H9 (cell line): Measurements from ENCODE around the gene ASH1L. TPM values are rescaled to one million over a fixed set of nuclear protein-coding genes. Genes with fewer than 3 reads are reported as not detected.

Experiments
- DNase-seq: peaks from one replicate; pipeline ENCODE4 v3.0.0-alpha.2; 2017
- H2AFZ ChIP-seq: one replicate; pipeline ENCODE4 v1.6.1; 2013; ENCODE audit warnings: mild to moderate bottlenecking, low read length, control low read depth, moderate library complexity
- H2AK5ac ChIP-seq: 2 replicates; pipeline ENCODE4 v1.6.1; 2013; ENCODE audit warnings: low read length, control low read depth, mixed read lengths; ENCODE audit not compliant: insufficient read length
- H2BK120ac ChIP-seq: one replicate; pipeline ENCODE4 v1.6.1; 2013; ENCODE audit warnings: low read depth, mild to moderate bottlenecking, low read length, control low read depth, inconsistent platforms; ENCODE audit not compliant: poor library complexity, severe bottlenecking
- H2BK12ac ChIP-seq: 2 replicates; pipeline ENCODE4 v1.6.1; 2013; ENCODE audit warnings: low read length, control low read depth, mixed read lengths, low read depth; ENCODE audit not compliant: insufficient read length
- H2BK15ac ChIP-seq: 2 replicates; pipeline ENCODE4 v1.6.1; 2013; ENCODE audit warnings: low read depth, low read length, control low read depth
- H2BK20ac ChIP-seq: one replicate; pipeline ENCODE4 v1.6.1; 2013; ENCODE audit warnings: low read depth, mild to moderate bottlenecking, low read length, control low read depth, inconsistent platforms; ENCODE audit not compliant: poor library complexity, severe bottlenecking
- H2BK5ac ChIP-seq: 2 replicates; pipeline ENCODE4 v1.6.1; 2013; ENCODE audit warnings: low read length, control low read depth, mixed read lengths; ENCODE audit not compliant: insufficient read length
- H3K14ac ChIP-seq: 2 replicates; pipeline ENCODE4 v1.6.1; 2013; ENCODE audit warnings: low read length, control low read depth; ENCODE audit not compliant: insufficient read depth
- H3K18ac ChIP-seq: 2 replicates; pipeline ENCODE4 v1.6.1; 2013; ENCODE audit warnings: low read depth, mild to moderate bottlenecking, mixed read lengths, low read length, control low read depth; ENCODE audit not compliant: insufficient read length
- H3K23ac ChIP-seq: 2 replicates; pipeline ENCODE4 v1.6.1; 2013; ENCODE audit warnings: low read length, control low read depth, mixed read lengths, low read depth; ENCODE audit not compliant: insufficient read length
- H3K23me2 ChIP-seq: 2 replicates; pipeline ENCODE4 v1.6.1; 2013; ENCODE audit warnings: low read depth, mild to moderate bottlenecking, mixed read lengths, low read length, control low read depth; ENCODE audit not compliant: insufficient read length, poor library complexity, severe bottlenecking
- H3K27ac ChIP-seq: 2 replicates; pipeline ENCODE4 v1.5.1; 2013; ENCODE audit warnings: low read length, control low read depth, mixed read lengths, low read depth; ENCODE audit not compliant: insufficient read length
- H3K27me3 ChIP-seq: 2 replicates; pipeline ENCODE4 v1.6.1; 2013; ENCODE audit warnings: low read length, control low read depth, inconsistent platforms; ENCODE audit not compliant: insufficient read depth
- H3K4ac ChIP-seq: 2 replicates; pipeline ENCODE4 v1.6.1; 2013; ENCODE audit warnings: low read depth, mild to moderate bottlenecking, control low read depth, inconsistent platforms, low read length, moderate library complexity
- H3K4me1 ChIP-seq: 2 replicates; pipeline ENCODE4 v1.6.1; 2013; ENCODE audit warnings: low read length, control low read depth, inconsistent platforms; ENCODE audit not compliant: insufficient read depth
- H3K4me2 ChIP-seq: 2 replicates; pipeline ENCODE4 v1.6.1; 2013; ENCODE audit warnings: low read length, control low read depth, mixed read lengths; ENCODE audit not compliant: insufficient read length, insufficient read depth
- H3K56ac ChIP-seq: 2 replicates; pipeline ENCODE4 v1.6.1; 2013; ENCODE audit warnings: low read depth, mild to moderate bottlenecking, mixed read lengths, low read length, control low read depth; ENCODE audit not compliant: insufficient read length
- H3K79me1 ChIP-seq: 2 replicates; pipeline ENCODE4 v1.6.1; 2013; ENCODE audit warnings: low read depth, mild to moderate bottlenecking, moderate library complexity, low read length, control low read depth, inconsistent platforms; ENCODE audit not compliant: insufficient read depth, poor library complexity, severe bottlenecking
- H3K79me2 ChIP-seq: 2 replicates; pipeline ENCODE4 v1.6.1; 2013; ENCODE audit warnings: low read length, control low read depth, inconsistent platforms; ENCODE audit not compliant: insufficient read depth
- H3K9ac ChIP-seq: 2 replicates; pipeline ENCODE4 v1.6.1; 2013; ENCODE audit warnings: low read length, control low read depth, mixed read lengths; ENCODE audit not compliant: insufficient read length; ENCODE audit errors: extremely low read depth
- H3K9me3 ChIP-seq: one replicate; pipeline ENCODE4 v1.6.1; 2013; ENCODE audit warnings: low read depth, low read length, inconsistent platforms; ENCODE audit not compliant: control insufficient read depth
- H3T11ph ChIP-seq: one replicate; pipeline ENCODE4 v1.6.1; 2013; ENCODE audit warnings: mild to moderate bottlenecking, low read length, control low read depth, inconsistent platforms
- H4K20me1 ChIP-seq: one replicate; pipeline ENCODE4 v1.6.1; 2013; ENCODE audit not compliant: control insufficient read depth, insufficient read length, insufficient read depth
- H4K5ac ChIP-seq: 2 replicates; pipeline ENCODE4 v1.6.1; 2013; ENCODE audit warnings: low read depth, mild to moderate bottlenecking, mixed read lengths, low read length, control low read depth; ENCODE audit not compliant: insufficient read length
- H4K8ac ChIP-seq: replicated peaks from 2 replicates; pipeline ENCODE4 v1.6.1; 2013; ENCODE audit warnings: low read length, control low read depth, mixed read lengths, low read depth; ENCODE audit not compliant: insufficient read length
- H4K91ac ChIP-seq: 2 replicates; pipeline ENCODE4 v1.6.1; 2013; ENCODE audit warnings: low read depth, mild to moderate bottlenecking, moderate library complexity, mixed read lengths, low read length, control low read depth; ENCODE audit not compliant: insufficient read length
- H3K27ac Mint-ChIP-seq, 3 experiments: 2 replicates in 2 of 3; 3 replicates in 1 of 3; pipeline ENCODE4 v1.8.0; 2020 to 2021; ENCODE audit warnings: mixed read lengths in 3 of 3, mild to moderate bottlenecking in 1 of 3, moderate library complexity in 1 of 3
- H3K27me3 Mint-ChIP-seq: 2 replicates; pipeline ENCODE4 v1.8.0; 2021; ENCODE audit warnings: low read depth, mild to moderate bottlenecking, moderate library complexity, mixed read lengths
- H3K36me3 Mint-ChIP-seq, 3 experiments: 2 replicates in 2 of 3; 3 replicates in 1 of 3; pipeline ENCODE4 v1.8.0; 2020 to 2021; ENCODE audit warnings: low read depth in 3 of 3, mixed read lengths in 3 of 3; ENCODE audit not compliant: insufficient read depth in 1 of 3
- H3K4me1 Mint-ChIP-seq, 2 experiments: 2 replicates each; pipeline ENCODE4 v1.8.0; 2020; ENCODE audit warnings: mixed read lengths in 2 of 2
- H3K4me3 Mint-ChIP-seq, 2 experiments: 2 replicates in 1 of 2; 3 replicates in 1 of 2; pipeline ENCODE4 v1.8.0; 2020 to 2021; ENCODE audit warnings: mild to moderate bottlenecking in 2 of 2, mixed read lengths in 2 of 2, moderate library complexity in 1 of 2
- H3K9me3 Mint-ChIP-seq, 2 experiments: 2 replicates in 1 of 2; 3 replicates in 1 of 2; pipeline ENCODE4 v1.8.0; 2020; ENCODE audit warnings: mild to moderate bottlenecking in 2 of 2, mixed read lengths in 2 of 2, moderate library complexity in 1 of 2
- CTCF ChIP-seq: fragments of 200-600 bp; sonication (generic); conservative IDR thresholded peaks from 3 replicates; pipeline ENCODE4 v1.8.0; 2021; ENCODE audit warnings: antibody characterized with exemption, mild to moderate bottlenecking
- WGBS: extraction: QIAGEN DNeasy Blood & Tissue Kit; methylation state at CpG from one replicate; pipeline ENCODE4 v1.1.7; 2013; ENCODE audit warnings: missing lambda C conversion rate, low lambda C conversion rate, mixed read lengths; ENCODE audit not compliant: insufficient read length; ENCODE audit errors: extremely low coverage; 5-methylcytosine and 5-hydroxymethylcytosine counted together
- total RNA-seq: library from RNA; stranded (reverse); gene quantifications from 2 replicates; pipeline ENCODE4 v1.2.1, GENCODE V29; 2021

The ASH1L gene
- total RNA-seq, 1 experiment from 2014 or later: 32.8 TPM

- Histone ChIP-seq H3K27me3 (no peaks in the 10 kb centered on the region), H3T11ph (no peak overlapping the region), H2BK15ac (no peak overlapping the region), H3K27ac (no peak overlapping the region), H3K79me2 (no peaks in the 10 kb centered on the region), H2BK120ac (no peak overlapping the region), H2AFZ (no peak overlapping the region), H3K14ac (no peak overlapping the region), H2BK5ac (no peak overlapping the region), H3K79me1 (no peaks in the 10 kb centered on the region), H2AK5ac (no peak overlapping the region), H3K23me2 (peaks cover 8% of the 10 kb centered on the region), H3K23ac (no peak overlapping the region), H2BK12ac (no peak overlapping the region), H3K4ac (no peak overlapping the region), H4K8ac (no peak overlapping the region), H4K20me1 (no peaks in the 10 kb centered on the region), H3K56ac (no peak overlapping the region), H3K4me2 (no peak overlapping the region), H3K9ac (no peak overlapping the region), H3K4me1 (no peaks in the 10 kb centered on the region; the same call in 1 of the 2 replicates), H3K9me3 (no peaks in the 10 kb centered on the region), H2BK20ac (no peak overlapping the region), H3K18ac (no peak overlapping the region), H4K91ac (no peak overlapping the region), H4K5ac (no peak overlapping the region)
- Mint-ChIP-seq H3K9me3 (no peaks in the 10 kb centered on the region; a peak in 1 of 5 replicates), H3K27ac (no peak overlapping the region), H3K4me3 (no peak overlapping the region), H3K27me3 (peaks cover 4% of the 10 kb centered on the region), H3K36me3 (no peaks in the 10 kb centered on the region), H3K4me1 (peaks cover 16 to 27% of the 10 kb centered on the region in 2 experiments)
- no peak for DNase-seq
- no peak for TF ChIP-seq CTCF
- no CpG with 5 or more reads among the region's 8 CpGs for WGBS
Observed at GRCh38 chr1:155300024-155300423, 262.6 kb downstream of the ASH1L start.
